RWPE1 (cell line): ENCODE data around the gene PTPRN2.

Experiments
- CTCF ChIA-PET: fragments of 350-600 bp; sonication (Branson Sonifier 250); formaldehyde crosslinking; extraction: SDS; loops from one replicate; lab custom pipeline; 2021; lab: Yijun Ruan, JAX
- POLR2A ChIA-PET: fragments of 400-600 bp; formaldehyde crosslinking; extraction: SDS; loops from one replicate; lab custom pipeline; 2020; ENCODE audit warnings: antibody characterized with exemption; ENCODE audit not compliant: low non-redundant PET; lab: Yijun Ruan, JAX
- DNase-seq: peaks from one replicate; pipeline ENCODE4 v3.0.0; 2012; ENCODE audit warnings: low spot score
- H3K27ac ChIP-seq: fragments of 450-650 bp; 2 replicates; pipeline ENCODE4 v1.5.1; 2017
- TF ChIP-seq, protein P1 (sequence below): fragments of 450-650 bp; conservative IDR thresholded peaks from 2 replicates; pipeline ENCODE4 v1.5.1; 2017; ENCODE audit warnings: low read depth, mild to moderate bottlenecking

Gene PTPRN2

DNA sequence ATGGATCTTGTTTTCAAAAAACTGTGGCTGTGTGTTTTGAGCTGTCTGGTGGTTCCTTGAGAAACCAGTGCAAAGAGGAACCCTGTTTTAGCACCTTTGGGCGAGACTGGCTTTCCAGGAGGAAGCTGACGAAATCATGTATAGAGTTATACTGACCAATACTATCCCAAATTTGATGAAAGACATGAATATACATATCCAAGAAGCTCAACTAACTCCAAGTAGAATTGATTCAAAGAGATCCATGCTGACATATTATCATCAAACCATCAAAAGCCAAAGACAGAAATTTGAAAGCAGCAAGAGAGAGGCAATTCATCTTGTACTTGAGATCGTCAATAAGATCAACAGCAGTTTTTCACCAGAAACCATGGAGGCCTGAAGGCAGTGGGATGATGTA lies 640.1 kb downstream of the PTPRN2 start:
- CTCF ChIA-PET, result no interaction called here
- POLR2A ChIA-PET, result no interaction called here
- TF ChIP-seq, protein P1, sequence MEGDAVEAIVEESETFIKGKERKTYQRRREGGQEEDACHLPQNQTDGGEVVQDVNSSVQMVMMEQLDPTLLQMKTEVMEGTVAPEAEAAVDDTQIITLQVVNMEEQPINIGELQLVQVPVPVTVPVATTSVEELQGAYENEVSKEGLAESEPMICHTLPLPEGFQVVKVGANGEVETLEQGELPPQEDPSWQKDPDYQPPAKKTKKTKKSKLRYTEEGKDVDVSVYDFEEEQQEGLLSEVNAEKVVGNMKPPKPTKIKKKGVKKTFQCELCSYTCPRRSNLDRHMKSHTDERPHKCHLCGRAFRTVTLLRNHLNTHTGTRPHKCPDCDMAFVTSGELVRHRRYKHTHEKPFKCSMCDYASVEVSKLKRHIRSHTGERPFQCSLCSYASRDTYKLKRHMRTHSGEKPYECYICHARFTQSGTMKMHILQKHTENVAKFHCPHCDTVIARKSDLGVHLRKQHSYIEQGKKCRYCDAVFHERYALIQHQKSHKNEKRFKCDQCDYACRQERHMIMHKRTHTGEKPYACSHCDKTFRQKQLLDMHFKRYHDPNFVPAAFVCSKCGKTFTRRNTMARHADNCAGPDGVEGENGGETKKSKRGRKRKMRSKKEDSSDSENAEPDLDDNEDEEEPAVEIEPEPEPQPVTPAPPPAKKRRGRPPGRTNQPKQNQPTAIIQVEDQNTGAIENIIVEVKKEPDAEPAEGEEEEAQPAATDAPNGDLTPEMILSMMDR, result no peak
- DNase-seq, result no peak
- H3K27ac ChIP-seq, result no peak overlapping the region

DNA sequence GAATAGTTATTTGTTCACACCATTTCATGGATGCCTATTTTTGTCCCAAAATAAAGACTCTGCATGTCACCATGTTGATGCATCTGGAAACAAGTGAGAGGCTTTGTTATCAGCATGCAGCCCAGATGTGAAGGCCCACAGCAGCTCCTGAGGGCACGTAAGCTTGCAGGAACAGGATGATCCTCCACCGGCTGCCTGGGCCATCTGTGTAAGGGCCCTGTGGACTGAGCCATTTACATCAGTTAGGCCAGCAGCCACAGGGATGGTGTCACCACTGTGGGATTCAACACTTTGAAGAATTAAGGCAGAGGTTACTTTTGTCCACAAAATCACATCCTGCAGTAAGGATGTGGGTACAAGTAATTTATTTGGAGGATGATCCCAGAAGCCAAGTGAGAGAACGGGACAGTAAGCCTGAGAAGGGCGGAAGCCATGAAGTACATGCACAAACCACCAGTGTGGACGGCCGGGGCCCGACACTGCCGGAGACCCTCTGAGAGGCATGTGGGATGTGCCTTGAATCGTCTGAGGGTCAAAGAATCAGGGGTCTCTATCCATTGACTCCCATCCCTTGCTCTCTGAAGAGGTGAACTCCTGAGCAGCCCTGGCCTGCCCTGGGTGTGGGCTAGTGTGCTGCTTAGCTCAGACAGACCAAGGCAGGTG lies 641.1 kb downstream of the PTPRN2 start:
- DNase-seq, result no peak
- CTCF ChIA-PET, result no interaction called here
- TF ChIP-seq, protein P1, result no peak
- POLR2A ChIA-PET, result no interaction called here
- H3K27ac ChIP-seq, result no peak overlapping the region

- ChIA-PET CTCF (no interaction called here), POLR2A (no interaction called here)
- TF ChIP-seq, protein P1, result no peak
- no peak overlapping the region for H3K27ac ChIP-seq
- no peak for DNase-seq
Observed at GRCh38 chr7:157945401-157945800, 642.2 kb downstream of the PTPRN2 start.

- POLR2A ChIA-PET, result no interaction called here
- DNase-seq, result no peak
- TF ChIP-seq, protein P1, result no peak
- no peak overlapping the region for H3K27ac ChIP-seq
- CTCF ChIA-PET, result interaction anchor here (0.6 kb wide), 1 partner anchor 567 kb away, joined by 3 read pairs; no protein-coding TSS in a partner anchor
Observed at GRCh38 chr7:157944734-157945291, 642.8 kb downstream of the PTPRN2 start.

GRCh38 chr7:157944051-157944450 lies 643.6 kb downstream of the PTPRN2 start:
- no peak overlapping the region for H3K27ac ChIP-seq
- TF ChIP-seq, protein P1, result no peak
- DNase-seq, result no peak
- POLR2A ChIA-PET, result no interaction called here
- CTCF ChIA-PET, result interaction anchor here (0.6 kb wide), 1 partner anchor 568 kb away, joined by 3 read pairs; no protein-coding TSS in a partner anchor

DNA sequence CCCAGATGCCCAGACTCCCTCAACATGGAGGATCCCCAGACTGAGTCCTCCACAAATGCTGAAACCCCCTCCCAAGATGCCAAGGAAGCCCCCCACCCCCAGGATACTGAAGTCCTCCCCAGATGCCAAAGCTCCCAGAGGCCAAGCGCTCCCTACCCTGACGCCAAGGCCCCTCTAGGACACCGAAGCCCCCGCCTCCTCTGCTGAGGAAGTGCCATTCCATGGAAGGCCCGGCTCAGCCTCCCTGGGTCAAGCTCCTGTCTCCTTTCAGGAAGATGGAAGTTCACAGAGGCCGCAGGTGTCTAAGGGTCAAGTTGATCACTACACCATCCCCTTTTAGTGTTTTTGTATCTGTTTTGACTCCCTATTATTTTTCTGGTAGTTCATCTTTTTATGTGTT lies 644.1 kb downstream of the PTPRN2 start:
- POLR2A ChIA-PET, result no interaction called here
- CTCF ChIA-PET, result no interaction called here
- no peak for DNase-seq
- H3K27ac ChIP-seq, result no peak overlapping the region
- TF ChIP-seq, protein P1, result no peak
